BJ (cell line): ENCODE data around the gene PADI4. TPM values are rescaled to one million over a fixed set of nuclear protein-coding genes. Genes with fewer than 3 reads are reported as not detected.
"Not testable (repeated sequence)": the region's sequence is repeated elsewhere in the genome, so short reads cannot be mapped to it uniquely, and the experiment has no call there.

Source experiments
- CTCF ChIA-PET: fragments of 350-600 bp; formaldehyde crosslinking; extraction: SDS; loops from one replicate; lab custom pipeline; 2021; ENCODE audit warnings: antibody characterized with exemption, inconsistent platforms; lab: Yijun Ruan, JAX
- POLR2A ChIA-PET: fragments of 300-600 bp; sonication (Branson Sonifier 250); formaldehyde crosslinking; extraction: SDS; loops from one replicate; lab custom pipeline; 2021; ENCODE audit warnings: antibody characterized with exemption; lab: Charles Lee
- DNase-seq: peaks from one replicate; pipeline ENCODE4 v3.0.0-alpha.2; 2011; ENCODE audit warnings: low read depth
- H3K27me3 ChIP-seq: 2 replicates; pipeline ENCODE4 v1.6.0; 2011; ENCODE audit warnings: low read length; ENCODE audit not compliant: control insufficient read depth, insufficient read depth
- H3K36me3 ChIP-seq: 2 replicates; pipeline ENCODE4 v1.5.1; 2011; ENCODE audit warnings: low read length; ENCODE audit not compliant: control insufficient read depth, insufficient read depth
- H3K4me3 ChIP-seq: 2 replicates; pipeline ENCODE4 v1.5.1; 2011; ENCODE audit warnings: low read depth, mild to moderate bottlenecking, control low read depth, low read length
- CTCF ChIP-seq: IDR thresholded peaks from 2 replicates; pipeline ENCODE4 v1.5.1; 2011; ENCODE audit warnings: low read depth, mild to moderate bottlenecking, control low read depth, inconsistent platforms, low read length, moderate library complexity; ENCODE audit not compliant: insufficient read depth
- polyA plus RNA-seq: library from polyadenylated mRNA; depleted of rRNA; stranded (reverse); fragments of >200 nt; gene quantifications from 2 replicates; pipeline ENCODE4 v1.2.3, GENCODE V29; 2011

The PADI4 gene
- polyA plus RNA-seq, 1 experiment = not detected

- H3K36me3 ChIP-seq = no peaks in the 10 kb centered on the region
- H3K27me3 ChIP-seq = peaks cover 6% of the 10 kb centered on the region
- no peak for TF ChIP-seq CTCF
- no peak for DNase-seq
- ChIA-PET POLR2A (no interaction called here), CTCF (interaction anchor here (0.6 to 3.9 kb wide), 6 partner anchors 11 to 276 kb away, joined by 3 to 19 read pairs (median 4); no protein-coding TSS in a partner anchor)
- H3K4me3 ChIP-seq = no peak overlapping the region
These were observed 30.9 kb downstream of the PADI4 start for GRCh38 chr1:17338706-17339493.

- no peak for DNase-seq
- Histone ChIP-seq H3K36me3 (no peaks in the 10 kb centered on the region), H3K4me3 (no peak overlapping the region), H3K27me3 (peaks cover 6% of the 10 kb centered on the region)
- CTCF ChIA-PET = interaction anchor here (1.0 to 3.1 kb wide), 2 partner anchors 46 to 215 kb away, joined by 3 to 14 read pairs; no protein-coding TSS in a partner anchor
- TF ChIP-seq CTCF = no peak
- POLR2A ChIA-PET = no interaction called here
These were observed 31.5 kb downstream of the PADI4 start for GRCh38 chr1:17339521-17339920.

- DNase-seq = no peak
- H3K27me3 ChIP-seq = peaks cover 6% of the 10 kb centered on the region
- H3K4me3 ChIP-seq = no peak overlapping the region
- TF ChIP-seq CTCF = no peak
- H3K36me3 ChIP-seq = no peaks in the 10 kb centered on the region
- POLR2A ChIA-PET = interaction anchor here (0.6 kb wide), 1 partner anchor 30 kb away, joined by 5 read pairs; no protein-coding TSS in a partner anchor
- CTCF ChIA-PET = no interaction called here
These were observed 32.4 kb downstream of the PADI4 start for GRCh38 chr1:17340358-17340757.

GRCh38 chr1:17342014-17342441 is 34.0 kb downstream of the PADI4 start:
- H3K4me3 ChIP-seq = no peak overlapping the region
- ChIA-PET CTCF (no interaction called here), POLR2A (no interaction called here)
- DNase-seq = no peak
- no peaks in the 10 kb centered on the region for H3K36me3 ChIP-seq
- TF ChIP-seq CTCF = no peak
- peaks cover 3% of the 10 kb centered on the region; the same call in 1 of the 2 replicates for H3K27me3 ChIP-seq

- DNase-seq, H3K4me3 ChIP-seq, H3K36me3 ChIP-seq, POLR2A ChIA-PET, H3K27me3 ChIP-seq: not testable (repeated sequence)
- CTCF ChIA-PET = interaction anchor here (2.6 kb wide), 1 partner anchor 9 kb away, joined by 7 read pairs; no protein-coding TSS in a partner anchor
These were observed 37.5 kb downstream of the PADI4 start for GRCh38 chr1:17345506-17345905.
